GM04504 (cell line): Measurements from ENCODE around the gene CACNB2.

Source experiments
- DNase-seq: peaks from one replicate; pipeline ENCODE4 v3.0.0-alpha.2; 2012; ENCODE audit warnings: low read depth

CACNB2 gene

GRCh38 chr10:18514537-18514936 is 374.3 kb downstream of the CACNB2 start:
- no peak for DNase-seq

- DNase-seq, result no peak
These were observed 376.6 kb downstream of the CACNB2 start for GRCh38 chr10:18516851-18517250.

GRCh38 chr10:18523025-18523424 is 382.8 kb downstream of the CACNB2 start:
- DNase-seq, result no peak

GRCh38 chr10:18523858-18524257 is 383.6 kb downstream of the CACNB2 start:
- no peak for DNase-seq

- DNase-seq, result no peak
These were observed 387.5 kb downstream of the CACNB2 start for GRCh38 chr10:18527687-18528086.

- DNase-seq, result no peak
These were observed 388.1 kb downstream of the CACNB2 start for GRCh38 chr10:18528292-18528691.

- no peak for DNase-seq
These were observed 392.8 kb downstream of the CACNB2 start for GRCh38 chr10:18532881-18533535.

- DNase-seq, result no peak
These were observed 393.7 kb downstream of the CACNB2 start for GRCh38 chr10:18533896-18534295.

GRCh38 chr10:18539335-18539734 is 399.1 kb downstream of the CACNB2 start:
- DNase-seq, result no peak

GRCh38 chr10:18540195-18540594 is 400.0 kb downstream of the CACNB2 start:
- DNase-seq, result no peak

- peak; percentile 4 for DNase-seq
These were observed 402.6 kb downstream of the CACNB2 start for GRCh38 chr10:18542832-18543231.

- peak; percentile 6 for DNase-seq
These were observed 405.5 kb downstream of the CACNB2 start for GRCh38 chr10:18545621-18546305.

GRCh38 chr10:18549105-18549504 is 408.9 kb downstream of the CACNB2 start:
- no peak for DNase-seq

- no peak for DNase-seq
These were observed 411.2 kb downstream of the CACNB2 start for GRCh38 chr10:18551473-18551872.

- no peak for DNase-seq
These were observed 414.3 kb downstream of the CACNB2 start for GRCh38 chr10:18554479-18554878.

GRCh38 chr10:18556522-18557147 is 416.4 kb downstream of the CACNB2 start:
- no peak for DNase-seq

- DNase-seq, result no peak
These were observed 417.7 kb downstream of the CACNB2 start for GRCh38 chr10:18557960-18558359.

- no peak for DNase-seq
These were observed 421.8 kb downstream of the CACNB2 start for GRCh38 chr10:18561861-18562551.

GRCh38 chr10:18563003-18563726 is 422.9 kb downstream of the CACNB2 start:
- no peak for DNase-seq

GRCh38 chr10:18565006-18565405 is 424.8 kb downstream of the CACNB2 start:
- DNase-seq, result no peak

GRCh38 chr10:18566177-18566576 is 426.0 kb downstream of the CACNB2 start:
- DNase-seq, result no peak

GRCh38 chr10:18567343-18567856 is 427.2 kb downstream of the CACNB2 start:
- no peak for DNase-seq
